HG02970 (cell line): ENCODE data around the gene KIAA1217.

ENCODE experiments used
- ATAC-seq: cut with Tn5 transposase; IDR thresholded peaks from one replicate; pipeline ENCODE4 v1.9.1; 2021; ENCODE audit warnings: mild to moderate bottlenecking, moderate library complexity, moderate number of reproducible peaks; ENCODE audit not compliant: unreplicated experiment, low FRiP score

KIAA1217 gene

GRCh38 chr10:24519950-24520349 is 311.0 kb downstream of the KIAA1217 start:
- ATAC-seq = peak; percentile 45

- ATAC-seq = no peak
Observed at GRCh38 chr10:24524314-24524713, 315.4 kb downstream of the KIAA1217 start.

GRCh38 chr10:24526085-24526649 is 317.2 kb downstream of the KIAA1217 start:
- no peak for ATAC-seq

- ATAC-seq = no peak
Observed at GRCh38 chr10:24528946-24529345, 320.0 kb downstream of the KIAA1217 start.

- no peak for ATAC-seq
Observed at GRCh38 chr10:24531439-24531838, 322.5 kb downstream of the KIAA1217 start.

- ATAC-seq = no peak
Observed at GRCh38 chr10:24533981-24534380, 325.0 kb downstream of the KIAA1217 start.

- ATAC-seq = no peak
Observed at GRCh38 chr10:24536636-24537035, 327.7 kb downstream of the KIAA1217 start.

- ATAC-seq = no peak
Observed at GRCh38 chr10:24541239-24541753, 332.4 kb downstream of the KIAA1217 start.

GRCh38 chr10:24542314-24543270 is 333.7 kb downstream of the KIAA1217 start:
- no peak for ATAC-seq

GRCh38 chr10:24544776-24545175 is 335.8 kb downstream of the KIAA1217 start:
- ATAC-seq = no peak

- no peak for ATAC-seq
Observed at GRCh38 chr10:24545585-24545984, 336.6 kb downstream of the KIAA1217 start.

- ATAC-seq = no peak
Observed at GRCh38 chr10:24550680-24551079, 341.7 kb downstream of the KIAA1217 start.

- ATAC-seq = no peak
Observed at GRCh38 chr10:24551161-24551560, 342.2 kb downstream of the KIAA1217 start.

- ATAC-seq = no peak
Observed at GRCh38 chr10:24552346-24553016, 343.5 kb downstream of the KIAA1217 start.

- ATAC-seq = no peak
Observed at GRCh38 chr10:24553051-24553612, 344.2 kb downstream of the KIAA1217 start.

- ATAC-seq = no peak
Observed at GRCh38 chr10:24554036-24554435, 345.1 kb downstream of the KIAA1217 start.

- ATAC-seq = no peak
Observed at GRCh38 chr10:24556126-24556749, 347.3 kb downstream of the KIAA1217 start.

- ATAC-seq = peak; percentile 55
Observed at GRCh38 chr10:24556750-24557742, 348.1 kb downstream of the KIAA1217 start.

- no peak for ATAC-seq
Observed at GRCh38 chr10:24561453-24561852, 352.5 kb downstream of the KIAA1217 start.
